ENCODE results near the gene ITPKA.

Gene ITPKA

DNA sequence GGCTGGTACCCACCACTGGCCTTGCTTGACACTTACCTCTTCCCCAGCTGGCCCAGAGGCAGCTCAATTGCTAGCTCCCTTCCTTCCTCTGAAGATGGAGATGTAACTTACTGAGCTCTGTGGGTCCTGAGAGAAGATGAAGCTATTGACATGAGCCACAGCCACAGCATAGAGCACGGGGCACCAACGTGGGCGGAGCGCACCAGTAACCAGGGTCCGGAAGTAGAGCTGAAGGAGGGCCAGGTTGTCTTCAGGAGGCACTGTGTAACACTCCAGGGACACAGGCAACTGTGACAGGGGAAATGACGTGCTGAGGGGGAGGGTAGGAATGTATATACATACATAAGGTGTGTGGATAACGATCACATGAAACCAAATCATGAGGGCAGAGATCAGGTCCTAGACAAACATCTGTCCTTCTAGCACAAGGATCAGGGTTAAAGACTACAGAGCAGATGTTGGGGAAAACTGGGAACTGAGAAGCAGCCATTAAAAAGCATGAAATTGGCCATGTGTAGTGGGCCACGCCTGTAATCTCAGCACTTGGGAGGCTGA, 24.3 kb downstream of the ITPKA start:
- FAIRE-seq = no peak
- DNase-seq (ENCODE audit: insufficient read length, low spot score) = no peak
- TF ChIP-seq, protein P1, sequence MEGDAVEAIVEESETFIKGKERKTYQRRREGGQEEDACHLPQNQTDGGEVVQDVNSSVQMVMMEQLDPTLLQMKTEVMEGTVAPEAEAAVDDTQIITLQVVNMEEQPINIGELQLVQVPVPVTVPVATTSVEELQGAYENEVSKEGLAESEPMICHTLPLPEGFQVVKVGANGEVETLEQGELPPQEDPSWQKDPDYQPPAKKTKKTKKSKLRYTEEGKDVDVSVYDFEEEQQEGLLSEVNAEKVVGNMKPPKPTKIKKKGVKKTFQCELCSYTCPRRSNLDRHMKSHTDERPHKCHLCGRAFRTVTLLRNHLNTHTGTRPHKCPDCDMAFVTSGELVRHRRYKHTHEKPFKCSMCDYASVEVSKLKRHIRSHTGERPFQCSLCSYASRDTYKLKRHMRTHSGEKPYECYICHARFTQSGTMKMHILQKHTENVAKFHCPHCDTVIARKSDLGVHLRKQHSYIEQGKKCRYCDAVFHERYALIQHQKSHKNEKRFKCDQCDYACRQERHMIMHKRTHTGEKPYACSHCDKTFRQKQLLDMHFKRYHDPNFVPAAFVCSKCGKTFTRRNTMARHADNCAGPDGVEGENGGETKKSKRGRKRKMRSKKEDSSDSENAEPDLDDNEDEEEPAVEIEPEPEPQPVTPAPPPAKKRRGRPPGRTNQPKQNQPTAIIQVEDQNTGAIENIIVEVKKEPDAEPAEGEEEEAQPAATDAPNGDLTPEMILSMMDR (IDR thresholded peaks at IDR 0.05; ENCODE audit: insufficient read depth, missing control alignments) = no peak

DNA sequence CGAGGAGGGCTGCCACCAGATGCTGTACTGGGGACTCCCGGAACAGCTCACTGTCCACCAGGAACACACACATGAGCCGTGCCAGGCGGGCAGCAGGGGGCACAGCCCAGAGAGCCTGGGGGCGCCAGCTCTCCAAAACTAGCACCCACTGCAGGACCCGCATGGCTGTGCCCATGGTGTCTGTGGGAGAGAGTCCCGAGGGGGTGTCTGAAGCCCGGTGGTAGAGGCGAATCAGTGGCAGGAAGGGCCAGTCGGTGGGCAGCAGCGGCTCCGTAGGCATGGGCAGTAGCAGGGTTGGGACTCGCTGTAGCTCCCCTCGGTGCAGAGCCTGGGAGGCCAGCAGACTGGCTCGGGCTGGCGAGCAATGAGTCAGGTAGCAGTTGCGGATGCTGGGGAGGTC, 27.0 kb downstream of the ITPKA start:
- FAIRE-seq (no peak), DNase-seq (ENCODE audit: insufficient read length, low spot score) (no peak)
- TF ChIP-seq, protein P1 (IDR thresholded peaks at IDR 0.05; ENCODE audit: insufficient read depth, missing control alignments) = no peak

DNA sequence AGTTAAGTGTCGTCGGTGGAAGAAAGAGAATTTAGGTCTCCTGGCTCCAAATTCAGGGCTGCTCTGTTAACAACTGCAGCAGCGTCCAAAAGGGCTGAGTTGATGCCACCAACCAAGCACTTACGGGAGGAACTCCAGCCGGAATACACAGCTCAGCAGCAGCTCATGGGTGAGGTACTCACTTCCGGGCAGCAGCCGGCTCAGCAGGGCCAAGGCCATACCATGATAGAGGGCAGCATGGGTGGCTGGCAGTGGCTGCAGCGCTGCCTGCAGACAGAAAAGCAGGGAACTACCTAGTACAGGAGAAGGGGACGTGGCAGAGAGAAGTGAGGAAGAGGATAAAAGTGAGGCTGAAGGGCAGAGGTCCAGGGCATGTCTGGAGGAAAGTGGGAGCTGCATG, 27.9 kb downstream of the ITPKA start:
- no peak for FAIRE-seq
- no peak for DNase-seq (ENCODE audit: insufficient read length, low spot score)
- TF ChIP-seq, protein P1 (IDR thresholded peaks at IDR 0.05; ENCODE audit: insufficient read depth, missing control alignments) = no peak

DNA sequence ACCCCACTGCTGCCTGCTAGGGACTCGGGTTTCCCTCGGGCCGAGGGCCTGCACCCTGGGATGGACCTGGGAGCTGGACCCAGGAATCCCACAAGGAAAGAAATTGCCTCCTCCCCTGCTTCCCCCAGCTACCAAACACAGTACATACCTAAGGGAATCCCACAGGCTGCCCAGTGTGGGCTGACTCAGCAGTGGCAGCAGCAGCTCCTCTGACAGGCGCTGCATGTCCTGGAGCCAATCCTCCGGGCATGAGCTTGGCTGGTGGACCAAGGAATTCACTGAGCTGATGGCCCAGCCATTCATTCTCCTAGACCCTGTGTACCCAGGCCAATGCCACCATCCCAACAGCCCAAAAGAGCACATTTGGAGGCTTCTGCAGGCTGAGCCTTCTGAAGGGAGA, 29.4 kb downstream of the ITPKA start:
- FAIRE-seq (no peak), DNase-seq (ENCODE audit: insufficient read length, low spot score) (no peak)
- TF ChIP-seq, protein P1 (IDR thresholded peaks at IDR 0.05; ENCODE audit: insufficient read depth, missing control alignments) = no peak

DNA sequence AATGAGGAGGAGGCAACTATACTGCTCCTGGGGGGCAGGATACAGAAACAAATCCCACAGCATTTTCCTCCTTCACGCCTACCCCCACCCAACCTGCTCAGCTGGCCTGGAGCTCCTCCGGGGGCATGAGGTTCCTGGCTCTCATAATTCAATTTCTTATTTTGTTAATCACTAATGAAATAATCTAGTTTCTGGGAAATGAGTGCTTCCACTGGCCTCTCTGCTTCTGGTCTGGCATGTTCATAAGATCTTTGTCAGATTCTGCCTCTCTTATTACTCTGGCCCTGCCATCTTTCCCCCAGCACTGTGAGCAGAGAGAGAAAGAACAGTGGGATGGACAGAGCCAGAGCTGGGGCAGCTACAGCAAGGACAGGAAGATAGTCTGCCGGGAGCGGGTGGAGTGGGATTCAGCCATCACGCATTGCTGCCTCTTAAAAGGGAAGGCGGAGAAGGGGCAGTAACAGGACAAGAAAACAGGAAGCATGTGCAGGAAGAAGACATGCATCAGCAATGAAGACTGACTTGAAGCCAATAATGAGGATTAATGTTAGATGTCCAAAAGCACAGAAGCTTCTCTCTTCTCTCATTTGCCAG, 36.8 kb downstream of the ITPKA start:
- TF ChIP-seq, protein P1 (IDR thresholded peaks at IDR 0.05; ENCODE audit: insufficient read depth, missing control alignments) = no peak
- no peak for FAIRE-seq
- DNase-seq (ENCODE audit: insufficient read length, low spot score) = no peak

DNA sequence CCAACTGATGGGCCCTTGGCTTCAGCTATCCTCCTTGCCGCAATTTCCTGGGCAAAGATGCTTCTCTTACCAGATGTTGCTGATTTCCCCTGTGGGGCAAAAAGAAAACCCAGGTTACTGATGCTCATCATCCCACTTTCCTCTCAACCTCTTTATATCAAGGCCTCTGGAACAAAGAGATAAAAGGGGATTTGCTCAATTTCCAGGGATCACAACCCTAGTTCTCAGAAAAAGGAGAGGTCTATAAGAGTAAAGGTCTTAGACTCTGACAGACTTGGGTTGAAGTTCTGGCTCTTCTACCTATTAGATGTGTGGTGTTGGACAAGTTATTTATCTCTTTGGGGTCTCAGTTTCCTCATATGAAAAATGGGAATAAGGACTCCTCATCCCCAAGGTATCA, 41.9 kb downstream of the ITPKA start:
- DNase-seq (ENCODE audit: insufficient read length, low spot score) (no peak), FAIRE-seq (no peak)
- TF ChIP-seq, protein P1 (IDR thresholded peaks at IDR 0.05; ENCODE audit: insufficient read depth, missing control alignments) = no peak

DNA sequence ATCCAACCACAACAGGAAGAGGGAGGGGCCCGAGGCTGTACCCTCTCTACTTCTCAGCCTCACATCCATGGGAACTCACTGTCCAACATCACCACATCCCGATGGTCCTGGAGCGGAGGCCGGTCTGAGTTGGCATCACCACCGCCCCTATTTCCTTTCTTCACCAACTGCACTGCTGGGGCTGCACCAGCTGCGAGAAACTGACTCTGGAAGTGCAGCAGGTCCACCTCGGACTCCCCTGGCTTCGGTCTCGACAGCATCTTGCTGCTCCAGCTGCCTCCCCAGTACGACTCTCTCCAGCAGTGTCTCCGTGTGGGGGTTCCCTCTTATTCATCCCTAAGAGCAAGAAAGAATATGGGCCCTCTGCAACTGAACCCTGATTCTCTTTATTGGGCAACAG, 43.2 kb downstream of the ITPKA start:
- no peak for FAIRE-seq
- DNase-seq (ENCODE audit: insufficient read length, low spot score) = no peak
- TF ChIP-seq, protein P1 (IDR thresholded peaks at IDR 0.05; ENCODE audit: insufficient read depth, missing control alignments) = no peak
